Lower leg skin (tissue), 4 donors: ENCODE measurements around the gene TNNC1. TPM values are rescaled to one million over a fixed set of nuclear protein-coding genes. Genes with fewer than 3 reads are reported as not detected.

Source experiments
- DNase-seq, 2 donors: peaks; one replicate each; pipeline ENCODE4 v3.0.0-alpha.2; 2019; ENCODE audit warnings: low spot score in 2 of 2
- H3K4me3 ChIP-seq: fragments of 200-600 bp; sonication (generic); 2 replicates; pipeline ENCODE4 v1.5.1; 2017; ENCODE audit warnings: mild to moderate bottlenecking, low read depth; ENCODE audit not compliant: poor library complexity, severe bottlenecking
- POLR2A ChIP-seq, 2 donors: fragments of 450-650 bp; IDR thresholded peaks; one replicate each; pipeline ENCODE4 v1.6.1; 2016 to 2017; ENCODE audit warnings: antibody characterized with exemption in 2 of 2, mild to moderate bottlenecking in 1 of 2, moderate library complexity in 1 of 2
- whole genome bisulfite sequencing, 2 donors: methylation state at CpG; one replicate each; pipeline ENCODE4 v1.1.5; 2018; 5-methylcytosine and 5-hydroxymethylcytosine counted together
- intact Hi-C: fragments of 100-400 bp; cut with DNase I; formaldehyde crosslinking; loops from one replicate; pipeline ENCODE4 v1.15.0; 2023; ENCODE audit warnings: low total_unique reads
- total RNA-seq, 4 donors: library from RNA; depleted of rRNA; stranded (reverse); fragments of >200 nt; gene quantifications; one replicate each; pipeline ENCODE4 v1.1.0, GENCODE V29; 2016
- TF ChIP-seq, protein P1 (sequence below), 3 donors: fragments of 450-650 bp; IDR thresholded peaks; one replicate each; pipeline ENCODE4 v1.5.1; 2016; ENCODE audit warnings: antibody characterized with exemption in 3 of 3, mild to moderate bottlenecking in 3 of 3, moderate library complexity in 2 of 3

Gene TNNC1
- total RNA-seq, 4 donors from 2014 or later = 6.3 to 73.7 (median 21.3) TPM

DNA sequence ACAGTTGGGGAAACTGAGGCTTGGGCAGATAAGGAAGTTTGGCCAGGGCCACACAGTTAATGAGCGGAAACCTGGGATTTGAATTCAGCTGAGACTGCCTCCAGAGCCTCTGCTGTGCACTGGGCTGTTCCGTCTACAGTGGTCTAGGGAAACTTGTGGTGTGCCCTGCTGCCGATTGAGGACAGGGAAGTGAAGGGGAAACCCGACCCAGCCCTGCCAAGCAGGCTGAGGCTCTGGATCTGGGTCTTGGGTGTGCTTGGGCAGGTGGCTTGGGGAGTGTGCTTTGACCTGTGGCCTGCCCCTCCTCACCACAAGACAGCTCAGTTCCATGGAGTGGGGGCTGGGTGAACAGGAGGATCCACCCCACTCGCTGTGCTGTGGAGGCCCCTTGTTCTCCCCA is 19.2 kb upstream of the TNNC1 start:
- 63 to 80% methylated on average over 5 of the region's 5 CpGs for WGBS, 2 donors
- TF ChIP-seq POLR2A (IDR thresholded peaks at IDR 0.05) = no peak
- TF ChIP-seq, protein P1, sequence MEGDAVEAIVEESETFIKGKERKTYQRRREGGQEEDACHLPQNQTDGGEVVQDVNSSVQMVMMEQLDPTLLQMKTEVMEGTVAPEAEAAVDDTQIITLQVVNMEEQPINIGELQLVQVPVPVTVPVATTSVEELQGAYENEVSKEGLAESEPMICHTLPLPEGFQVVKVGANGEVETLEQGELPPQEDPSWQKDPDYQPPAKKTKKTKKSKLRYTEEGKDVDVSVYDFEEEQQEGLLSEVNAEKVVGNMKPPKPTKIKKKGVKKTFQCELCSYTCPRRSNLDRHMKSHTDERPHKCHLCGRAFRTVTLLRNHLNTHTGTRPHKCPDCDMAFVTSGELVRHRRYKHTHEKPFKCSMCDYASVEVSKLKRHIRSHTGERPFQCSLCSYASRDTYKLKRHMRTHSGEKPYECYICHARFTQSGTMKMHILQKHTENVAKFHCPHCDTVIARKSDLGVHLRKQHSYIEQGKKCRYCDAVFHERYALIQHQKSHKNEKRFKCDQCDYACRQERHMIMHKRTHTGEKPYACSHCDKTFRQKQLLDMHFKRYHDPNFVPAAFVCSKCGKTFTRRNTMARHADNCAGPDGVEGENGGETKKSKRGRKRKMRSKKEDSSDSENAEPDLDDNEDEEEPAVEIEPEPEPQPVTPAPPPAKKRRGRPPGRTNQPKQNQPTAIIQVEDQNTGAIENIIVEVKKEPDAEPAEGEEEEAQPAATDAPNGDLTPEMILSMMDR (IDR thresholded peaks at IDR 0.05) = no peak
- intact Hi-C loops = no loop called here
- no peak overlapping the region for H3K4me3 ChIP-seq
- no peak for DNase-seq

DNA sequence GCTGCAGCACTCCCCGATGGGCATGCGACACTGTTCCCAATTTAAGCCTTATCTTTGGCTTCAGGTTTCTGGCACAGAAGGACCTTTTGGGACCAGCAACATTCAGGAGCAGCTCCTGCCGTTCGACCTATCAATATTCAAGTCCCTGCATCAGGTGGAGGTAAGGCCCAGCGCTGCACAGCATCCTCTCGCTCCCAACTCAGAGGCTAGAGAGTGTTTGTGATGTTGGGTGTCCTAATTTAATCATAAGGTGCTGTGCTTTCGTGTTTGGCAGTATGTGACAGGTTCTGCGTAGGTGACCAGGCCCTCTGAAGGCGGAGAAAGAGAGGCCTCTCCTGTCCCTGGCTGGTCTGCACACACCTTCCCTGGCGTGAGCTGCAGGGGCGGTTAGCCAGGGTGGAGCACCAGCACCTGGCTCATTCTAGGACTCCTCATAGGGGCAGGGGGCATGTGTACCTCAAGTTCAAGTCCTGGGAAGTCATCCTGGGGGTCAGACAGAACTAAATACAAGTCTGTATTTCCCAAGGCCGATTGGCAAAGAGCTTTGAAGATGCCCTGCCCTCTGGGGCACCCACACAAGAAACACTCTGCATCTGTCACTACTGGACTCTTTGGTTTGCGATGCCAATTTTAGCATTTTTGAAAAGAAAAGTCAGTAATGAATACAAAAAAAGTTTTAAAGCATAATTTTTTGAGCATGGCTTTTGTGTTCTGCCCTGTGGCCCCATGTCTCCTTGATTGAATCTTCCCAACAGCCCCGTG is 18.6 kb upstream of the TNNC1 start:
- 75 to 82% methylated on average over 14 of the region's 14 CpGs for WGBS, 2 donors
- H3K4me3 ChIP-seq = no peak overlapping the region
- TF ChIP-seq, protein P1 (IDR thresholded peaks at IDR 0.05) = no peak
- no peak for TF ChIP-seq POLR2A (IDR thresholded peaks at IDR 0.05)
- intact Hi-C loops = no loop called here
- DNase-seq = no peak

DNA sequence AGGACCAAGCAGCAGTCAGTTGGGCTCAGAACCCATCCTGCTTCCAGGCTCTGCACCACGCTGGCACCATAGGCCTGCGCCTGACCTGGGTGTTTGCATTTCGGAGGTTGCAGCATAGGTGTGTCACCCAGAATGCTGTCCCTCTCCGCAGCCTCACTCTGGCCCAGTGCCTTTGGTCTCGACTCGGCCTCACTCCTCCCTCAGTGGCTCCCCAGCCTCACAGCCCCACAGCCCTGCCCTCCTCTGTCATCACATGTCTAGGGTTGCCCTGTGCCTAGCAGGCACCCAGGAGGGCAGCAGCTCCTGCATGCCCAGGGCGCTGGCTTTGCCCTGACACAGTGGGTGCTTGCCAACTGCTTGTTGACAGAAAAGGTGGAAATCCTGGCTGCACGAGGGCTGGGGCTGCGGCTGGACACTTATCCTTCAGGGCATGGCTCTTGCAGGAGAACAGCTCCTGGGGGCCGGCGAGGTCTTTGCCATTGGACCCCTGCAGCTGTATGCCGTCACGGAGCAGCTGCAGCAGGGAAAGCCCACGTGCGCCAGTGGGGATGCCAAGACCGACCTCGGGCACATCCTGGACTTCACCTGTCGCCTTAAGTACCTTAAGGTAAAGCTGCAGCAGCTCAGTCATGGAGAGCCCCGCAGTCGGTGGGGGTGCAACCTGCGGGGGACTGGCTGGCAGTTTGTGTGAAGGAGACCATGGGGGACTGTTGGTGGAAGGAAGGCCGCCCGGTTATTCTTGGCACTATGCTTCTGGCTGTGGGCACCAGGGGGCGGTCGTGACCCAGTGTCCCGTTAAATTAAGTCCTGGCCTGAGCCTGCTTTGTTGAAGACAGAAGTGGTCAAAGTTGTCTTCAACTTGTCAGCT is 17.8 kb upstream of the TNNC1 start:
- DNase-seq = peak; percentile 56 to 94
- H3K4me3 ChIP-seq = no peak overlapping the region
- no peak for TF ChIP-seq POLR2A (IDR thresholded peaks at IDR 0.05)
- TF ChIP-seq, protein P1 (IDR thresholded peaks at IDR 0.05) = no peak
- intact Hi-C loops = no loop called here
- whole genome bisulfite sequencing, 2 donors = 64 to 78% methylated on average over 10 to 26 of the region's 26 CpGs

DNA sequence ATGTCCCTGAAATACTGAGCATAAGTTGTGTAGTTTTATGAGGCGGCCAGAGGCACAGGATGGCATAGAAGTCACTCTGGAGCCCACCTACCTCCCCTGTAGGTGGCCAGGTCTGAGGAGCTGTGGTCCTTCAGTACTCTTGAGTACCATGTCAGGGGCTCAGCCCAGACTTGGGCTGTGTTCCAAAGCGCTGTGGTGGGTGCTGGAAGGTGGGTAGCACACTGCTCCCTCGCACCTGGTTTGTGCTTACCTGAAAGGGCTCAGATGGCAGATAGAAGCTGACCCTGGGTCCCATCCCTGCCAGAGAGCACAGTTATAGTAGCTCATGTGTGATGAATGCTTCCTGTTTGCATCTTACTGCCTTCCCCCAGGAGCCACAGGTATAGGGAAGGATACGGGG is 17.1 kb upstream of the TNNC1 start:
- WGBS, 2 donors = 92 to 100% methylated on average over 4 of the region's 4 CpGs
- TF ChIP-seq, protein P1 (IDR thresholded peaks at IDR 0.05) = no peak
- TF ChIP-seq POLR2A (IDR thresholded peaks at IDR 0.05) = no peak
- intact Hi-C loops = no loop called here

DNA sequence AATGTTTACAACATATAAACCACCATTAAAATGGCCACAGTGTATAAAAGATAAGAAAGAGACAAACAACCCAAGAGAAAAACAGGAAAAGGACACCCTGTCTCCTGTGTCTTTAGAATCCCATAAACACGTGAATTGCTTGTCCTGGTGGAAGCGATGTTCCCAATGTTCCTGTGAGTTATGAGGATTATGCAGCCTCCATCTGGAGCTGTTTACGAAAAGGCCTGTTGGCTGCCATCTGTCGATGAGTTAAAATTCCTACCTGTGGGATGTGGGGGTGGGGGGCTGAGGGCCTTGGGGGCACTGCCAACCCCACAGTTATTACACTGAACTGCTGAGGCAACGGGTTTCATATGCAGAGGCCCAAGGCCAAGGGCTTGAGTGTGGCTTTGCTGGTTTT is 15.2 kb upstream of the TNNC1 start:
- no peak for DNase-seq
- no peak for TF ChIP-seq POLR2A (IDR thresholded peaks at IDR 0.05)
- TF ChIP-seq, protein P1 (IDR thresholded peaks at IDR 0.05) = no peak
- WGBS, 2 donors = 70 to 74% methylated on average over 5 of the region's 5 CpGs
- intact Hi-C loops = no loop called here
- H3K4me3 ChIP-seq = no peak overlapping the region

More for the DNA sequence above, 17.1 kb upstream of the TNNC1 start:
- DNase-seq = no peak
- H3K4me3 ChIP-seq = no peak overlapping the region
